Measurements from ENCODE around the gene TMIE. TPM values are rescaled to one million over a fixed set of nuclear protein-coding genes. Genes with fewer than 3 reads are reported as not detected.

Gene TMIE
- polyA plus RNA-seq, 1 experiment: not detected

DNA sequence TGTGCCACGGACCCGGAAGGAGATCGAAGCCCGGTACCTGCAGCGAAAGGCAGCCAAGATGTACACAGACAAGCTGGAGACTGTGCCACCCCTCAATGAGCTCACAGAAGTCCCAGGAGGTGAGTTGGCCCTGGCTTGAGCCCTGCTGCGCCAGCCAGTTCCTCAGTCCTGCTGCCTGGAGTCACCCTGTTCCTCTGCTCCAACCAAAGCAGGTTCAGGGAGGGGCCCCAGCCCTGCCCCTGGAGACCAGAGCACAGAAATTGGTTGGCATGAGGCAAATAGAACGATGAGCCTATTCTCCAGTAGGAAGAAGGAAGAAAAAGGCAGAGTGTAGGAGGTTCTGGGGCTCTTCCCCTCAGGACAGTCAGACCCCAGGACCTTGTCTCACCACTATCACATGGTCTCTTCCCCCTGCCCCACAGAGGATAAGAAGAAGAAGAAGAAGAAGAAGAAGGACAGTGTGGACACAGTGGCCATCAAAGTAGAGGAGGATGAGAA is 8.0 kb downstream of the TMIE start:
- no peak overlapping the region for H3K4me3 ChIP-seq (ENCODE audit: low read depth, low read length)
- H3K27ac ChIP-seq (ENCODE audit: low read depth, low read length): no peak overlapping the region
- TF ChIP-seq, protein P1, sequence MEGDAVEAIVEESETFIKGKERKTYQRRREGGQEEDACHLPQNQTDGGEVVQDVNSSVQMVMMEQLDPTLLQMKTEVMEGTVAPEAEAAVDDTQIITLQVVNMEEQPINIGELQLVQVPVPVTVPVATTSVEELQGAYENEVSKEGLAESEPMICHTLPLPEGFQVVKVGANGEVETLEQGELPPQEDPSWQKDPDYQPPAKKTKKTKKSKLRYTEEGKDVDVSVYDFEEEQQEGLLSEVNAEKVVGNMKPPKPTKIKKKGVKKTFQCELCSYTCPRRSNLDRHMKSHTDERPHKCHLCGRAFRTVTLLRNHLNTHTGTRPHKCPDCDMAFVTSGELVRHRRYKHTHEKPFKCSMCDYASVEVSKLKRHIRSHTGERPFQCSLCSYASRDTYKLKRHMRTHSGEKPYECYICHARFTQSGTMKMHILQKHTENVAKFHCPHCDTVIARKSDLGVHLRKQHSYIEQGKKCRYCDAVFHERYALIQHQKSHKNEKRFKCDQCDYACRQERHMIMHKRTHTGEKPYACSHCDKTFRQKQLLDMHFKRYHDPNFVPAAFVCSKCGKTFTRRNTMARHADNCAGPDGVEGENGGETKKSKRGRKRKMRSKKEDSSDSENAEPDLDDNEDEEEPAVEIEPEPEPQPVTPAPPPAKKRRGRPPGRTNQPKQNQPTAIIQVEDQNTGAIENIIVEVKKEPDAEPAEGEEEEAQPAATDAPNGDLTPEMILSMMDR (IDR thresholded peaks at IDR 0.05; ENCODE audit: low read depth, low read length): no peak
- peaks cover 31% of the 10 kb centered on the region for H3K27me3 ChIP-seq (ENCODE audit: control insufficient read depth, insufficient read depth, low read length)
- no peak for DNase-seq (ENCODE audit: low read depth, low spot score)
- H3K9me3 ChIP-seq (ENCODE audit: control insufficient read depth, insufficient read depth, low read length): no peaks in the 10 kb centered on the region
- ChIA-PET CTCF (interaction anchor here (1.0 to 1.7 kb wide), 2 partner anchors 137 to 186 kb away, joined by 3 to 14 read pairs; no protein-coding TSS in a partner anchor), POLR2A (no interaction called here)

DNA sequence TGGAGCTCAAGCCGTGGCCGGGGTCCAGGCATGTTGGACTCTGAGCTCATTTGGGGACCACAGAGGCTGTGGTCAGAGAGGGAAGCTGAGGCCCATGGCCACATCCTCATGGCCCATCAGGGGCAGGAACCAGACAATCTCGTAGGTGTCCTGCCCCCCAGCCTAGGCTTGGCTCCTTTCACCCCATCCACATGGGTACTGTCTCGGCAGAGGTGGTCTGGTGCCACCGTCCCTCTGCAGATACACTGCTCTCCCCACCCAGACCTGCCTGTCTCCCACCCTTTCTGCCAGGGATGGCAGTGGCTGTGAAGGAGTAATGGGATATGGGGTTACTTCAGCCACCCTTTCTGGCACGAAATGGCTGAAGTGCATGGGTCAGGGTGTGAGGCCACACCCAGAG is 8.5 kb downstream of the TMIE start:
- CTCF ChIA-PET: interaction anchor here (1.7 kb wide), 1 partner anchor 136 kb away, joined by 14 read pairs; no protein-coding TSS in a partner anchor

DNA sequence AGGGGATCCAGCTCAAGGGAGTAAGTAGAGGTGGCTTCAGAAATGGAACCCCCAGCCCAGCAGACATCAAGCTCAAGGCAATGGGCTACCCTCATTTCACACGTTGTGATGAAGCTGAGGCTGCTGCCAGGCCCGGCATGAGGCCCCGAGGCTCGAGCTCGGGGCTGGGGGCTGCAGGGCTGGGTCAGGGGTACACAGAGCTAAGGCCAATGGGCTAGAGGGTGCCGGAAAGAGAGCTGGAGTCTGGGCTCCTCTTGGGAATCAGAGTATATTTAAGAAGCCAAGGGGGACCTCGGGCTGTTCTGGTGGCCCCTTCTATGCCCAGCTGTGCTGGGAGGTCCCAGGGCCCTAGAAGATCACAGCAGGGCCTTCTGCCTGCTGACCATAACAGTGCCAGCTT is 9.0 kb downstream of the TMIE start:
- TF ChIP-seq, protein P1 (IDR thresholded peaks at IDR 0.05; ENCODE audit: low read depth, low read length): no peak
- no peak for DNase-seq (ENCODE audit: low read depth, low spot score)
- H3K27me3 ChIP-seq (ENCODE audit: control insufficient read depth, insufficient read depth, low read length): peaks cover 32% of the 10 kb centered on the region
- POLR2A ChIA-PET: no interaction called here
- CTCF ChIA-PET: interaction anchor here (0.6 kb wide), 1 partner anchor 56 kb away, joined by 5 read pairs; no protein-coding TSS in a partner anchor
- H3K27ac ChIP-seq (ENCODE audit: low read depth, low read length): no peak overlapping the region
- no peak overlapping the region for H3K4me3 ChIP-seq (ENCODE audit: low read depth, low read length)
- no peaks in the 10 kb centered on the region for H3K9me3 ChIP-seq (ENCODE audit: control insufficient read depth, insufficient read depth, low read length)

More for the DNA sequence above, 8.5 kb downstream of the TMIE start:
- TF ChIP-seq, protein P1 (IDR thresholded peaks at IDR 0.05; ENCODE audit: low read depth, low read length): no peak
- Histone ChIP-seq H3K9me3 (ENCODE audit: control insufficient read depth, insufficient read depth, low read length) (no peaks in the 10 kb centered on the region), H3K4me3 (ENCODE audit: low read depth, low read length) (no peak overlapping the region), H3K27ac (ENCODE audit: low read depth, low read length) (no peak overlapping the region), H3K27me3 (ENCODE audit: control insufficient read depth, insufficient read depth, low read length) (peaks cover 31% of the 10 kb centered on the region)
- DNase-seq (ENCODE audit: low read depth, low spot score): no peak
- POLR2A ChIA-PET: no interaction called here

DNA sequence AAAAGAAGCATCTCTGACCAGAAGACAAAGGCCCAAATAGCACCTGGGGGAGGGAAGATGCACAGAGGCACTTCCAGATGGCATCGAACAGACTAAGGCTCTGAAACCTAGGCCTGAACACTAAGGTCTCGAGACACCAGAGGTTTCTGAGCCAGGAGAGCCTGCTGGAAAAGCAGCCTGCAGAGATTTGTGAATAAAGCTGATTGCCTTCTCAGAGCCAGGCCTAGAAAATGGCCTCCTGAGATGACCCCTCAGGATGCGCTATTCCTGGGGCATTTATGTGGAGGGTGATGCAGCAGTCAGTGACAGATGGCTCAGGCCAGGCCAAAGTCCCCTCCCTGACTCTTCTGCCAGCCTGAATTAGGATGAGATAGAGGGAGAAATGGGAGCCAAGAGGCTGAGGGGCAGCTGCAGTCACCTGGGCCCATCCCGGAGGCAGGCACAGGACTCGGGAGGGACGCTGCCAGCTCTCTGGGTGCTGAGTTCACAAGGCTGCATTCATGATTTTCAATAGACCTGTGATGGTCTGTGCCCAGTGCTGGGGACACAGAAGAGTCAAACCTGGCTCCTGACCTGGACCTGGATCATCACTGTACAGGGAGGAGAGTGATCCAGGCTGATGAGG is 9.6 kb downstream of the TMIE start:
- Histone ChIP-seq H3K4me3 (ENCODE audit: low read depth, low read length) (no peak overlapping the region), H3K27me3 (ENCODE audit: control insufficient read depth, insufficient read depth, low read length) (peaks cover 36% of the 10 kb centered on the region), H3K27ac (ENCODE audit: low read depth, low read length) (no peak overlapping the region), H3K9me3 (ENCODE audit: control insufficient read depth, insufficient read depth, low read length) (no peaks in the 10 kb centered on the region)
- no peak for DNase-seq (ENCODE audit: low read depth, low spot score)
- TF ChIP-seq, protein P1 (IDR thresholded peaks at IDR 0.05; ENCODE audit: low read depth, low read length): no peak
- CTCF ChIA-PET: interaction anchor here (0.6 to 0.9 kb wide), 2 partner anchors 55 to 156 kb away, joined by 4 to 5 read pairs; no protein-coding TSS in a partner anchor
- POLR2A ChIA-PET: no interaction called here

DNA sequence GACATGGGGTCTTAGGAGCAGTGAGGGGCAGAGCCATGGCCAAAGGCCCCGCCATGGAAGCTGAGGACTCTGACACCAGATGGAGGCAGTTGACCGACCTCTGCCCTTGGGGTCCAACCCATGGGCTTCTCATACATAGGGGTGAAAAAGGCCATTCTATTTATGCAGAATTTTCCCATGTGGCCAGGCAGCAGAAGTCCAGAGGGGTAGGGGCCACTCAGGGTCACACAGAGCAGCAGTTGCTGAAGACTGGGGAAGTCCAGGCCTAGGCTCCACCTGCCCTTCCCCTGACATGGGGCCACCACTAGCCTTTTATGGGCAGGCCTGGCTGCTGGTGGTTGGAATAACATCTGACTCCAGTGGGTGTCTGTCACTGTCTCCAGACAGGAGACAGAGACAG is 10.1 kb downstream of the TMIE start:
- no peaks in the 10 kb centered on the region for H3K9me3 ChIP-seq (ENCODE audit: control insufficient read depth, insufficient read depth, low read length)
- H3K27me3 ChIP-seq (ENCODE audit: control insufficient read depth, insufficient read depth, low read length): peaks cover 34% of the 10 kb centered on the region
- POLR2A ChIA-PET: no interaction called here
- CTCF ChIA-PET: interaction anchor here (0.9 kb wide), 1 partner anchor 155 kb away, joined by 4 read pairs; no protein-coding TSS in a partner anchor
- no peak overlapping the region for H3K27ac ChIP-seq (ENCODE audit: low read depth, low read length)
- TF ChIP-seq, protein P1 (IDR thresholded peaks at IDR 0.05; ENCODE audit: low read depth, low read length): no peak
- DNase-seq (ENCODE audit: low read depth, low spot score): no peak
- no peak overlapping the region for H3K4me3 ChIP-seq (ENCODE audit: low read depth, low read length)
